Uterus (tissue), 4 donors: ENCODE measurements around the gene GFM1. TPM values are rescaled to one million over a fixed set of nuclear protein-coding genes. Genes with fewer than 3 reads are reported as not detected.

Source experiments
- DNase-seq, 2 donors: peaks; one replicate each; pipeline ENCODE4 v3.0.0-alpha.2; 2019 to 2020
- H3K27ac ChIP-seq, 2 donors: fragments of 200-600 bp; sonication (generic); 1 replicate in 1 of 2; 2 replicates in 1 of 2; pipeline ENCODE4 v1.5.1; 2016 to 2018
- H3K27me3 ChIP-seq, 2 donors: fragments of 200-600 bp; sonication (generic); one replicate each; pipeline ENCODE4 v1.5.1; 2018 to 2019; ENCODE audit warnings: control low read depth in 1 of 2
- H3K36me3 ChIP-seq, 2 donors: fragments of 200-600 bp; sonication (generic); one replicate each; pipeline ENCODE4 v1.5.1; 2019; ENCODE audit warnings: control low read depth in 1 of 2
- H3K4me1 ChIP-seq, 2 donors: fragments of 200-600 bp; sonication (generic); one replicate each; pipeline ENCODE4 v1.5.1; 2018 to 2019; ENCODE audit warnings: control low read depth in 1 of 2
- H3K4me3 ChIP-seq, 2 donors: fragments of 200-600 bp; sonication (generic); 1 replicate in 1 of 2; 2 replicates in 1 of 2; pipeline ENCODE4 v1.5.1; 2018 to 2019; ENCODE audit warnings: mild to moderate bottlenecking in 1 of 2
- H3K9me3 ChIP-seq, 2 donors: fragments of 200-600 bp; sonication (generic); one replicate each; pipeline ENCODE4 v1.5.1; 2019; ENCODE audit warnings: control low read depth in 1 of 2
- POLR2A ChIP-seq, 2 donors: fragments of 450-650 bp; IDR thresholded peaks; one replicate each; pipeline ENCODE4 v1.6.1; 2016; ENCODE audit warnings: antibody characterized with exemption in 2 of 2, mild to moderate bottlenecking in 1 of 2, moderate library complexity in 1 of 2
- intact Hi-C: fragments of 100-400 bp; cut with DNase I; formaldehyde crosslinking; loops from one replicate; pipeline ENCODE4 v1.15.1; 2023; ENCODE audit warnings: low total_unique reads
- total RNA-seq, 4 donors: library from RNA; depleted of rRNA in 3 of 4; stranded (reverse); fragments of >200 nt in 3 of 4; gene quantifications; one replicate each; pipeline versions ENCODE4 v1.1.0 to v1.2.4, GENCODE V29; 2014 to 2023
- TF ChIP-seq, protein P1 (sequence below), 4 experiments: fragments of 200-600 bp in 2 of 4; fragments of 450-650 bp in 2 of 4; sonication (generic) in 2 of 4; IDR thresholded peaks; one replicate each; pipeline ENCODE4 v1.5.1; 2016 to 2019; ENCODE audit warnings: antibody characterized with exemption in 4 of 4, mild to moderate bottlenecking in 2 of 4, moderate library complexity in 1 of 4
- donor health status: DM: yes; HTN: yes; CAD: no.

GFM1 gene
- total RNA-seq, 4 donors from 2014 or later: 32.6 to 81.4 (median 50.9) TPM

DNA sequence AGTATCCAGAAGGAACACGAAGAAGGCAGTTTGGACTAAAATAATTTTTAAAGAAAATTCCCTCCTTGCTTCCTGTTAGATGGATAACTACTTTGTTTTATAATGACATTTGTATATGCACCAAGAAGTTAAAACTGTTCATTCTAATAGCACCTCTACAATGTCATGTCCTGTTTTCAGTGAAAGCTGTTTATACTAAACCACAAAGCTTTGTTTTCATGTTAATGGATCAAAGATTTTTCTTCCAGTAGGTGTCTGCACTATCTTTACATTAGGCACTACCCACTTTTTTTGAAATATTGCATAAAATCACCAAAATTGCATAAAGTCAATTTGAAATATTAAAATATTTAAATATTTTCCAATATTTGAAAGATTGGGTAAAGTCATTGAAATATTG, 77.8 kb downstream of the GFM1 start:
- peak overlapping the region in 1 of 2 donors; percentile 73 for H3K27ac ChIP-seq
- H3K36me3 ChIP-seq: no peaks in the 10 kb centered on the region
- intact Hi-C loops: no loop called here
- no peak for DNase-seq
- no peak for TF ChIP-seq POLR2A (IDR thresholded peaks at IDR 0.05)
- TF ChIP-seq, protein P1, sequence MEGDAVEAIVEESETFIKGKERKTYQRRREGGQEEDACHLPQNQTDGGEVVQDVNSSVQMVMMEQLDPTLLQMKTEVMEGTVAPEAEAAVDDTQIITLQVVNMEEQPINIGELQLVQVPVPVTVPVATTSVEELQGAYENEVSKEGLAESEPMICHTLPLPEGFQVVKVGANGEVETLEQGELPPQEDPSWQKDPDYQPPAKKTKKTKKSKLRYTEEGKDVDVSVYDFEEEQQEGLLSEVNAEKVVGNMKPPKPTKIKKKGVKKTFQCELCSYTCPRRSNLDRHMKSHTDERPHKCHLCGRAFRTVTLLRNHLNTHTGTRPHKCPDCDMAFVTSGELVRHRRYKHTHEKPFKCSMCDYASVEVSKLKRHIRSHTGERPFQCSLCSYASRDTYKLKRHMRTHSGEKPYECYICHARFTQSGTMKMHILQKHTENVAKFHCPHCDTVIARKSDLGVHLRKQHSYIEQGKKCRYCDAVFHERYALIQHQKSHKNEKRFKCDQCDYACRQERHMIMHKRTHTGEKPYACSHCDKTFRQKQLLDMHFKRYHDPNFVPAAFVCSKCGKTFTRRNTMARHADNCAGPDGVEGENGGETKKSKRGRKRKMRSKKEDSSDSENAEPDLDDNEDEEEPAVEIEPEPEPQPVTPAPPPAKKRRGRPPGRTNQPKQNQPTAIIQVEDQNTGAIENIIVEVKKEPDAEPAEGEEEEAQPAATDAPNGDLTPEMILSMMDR (IDR thresholded peaks at IDR 0.05): no peak
- no peak overlapping the region for H3K4me3 ChIP-seq
- H3K27me3 ChIP-seq: no peaks in the 10 kb centered on the region
- H3K9me3 ChIP-seq: no peaks in the 10 kb centered on the region
- no peaks in the 10 kb centered on the region for H3K4me1 ChIP-seq

DNA sequence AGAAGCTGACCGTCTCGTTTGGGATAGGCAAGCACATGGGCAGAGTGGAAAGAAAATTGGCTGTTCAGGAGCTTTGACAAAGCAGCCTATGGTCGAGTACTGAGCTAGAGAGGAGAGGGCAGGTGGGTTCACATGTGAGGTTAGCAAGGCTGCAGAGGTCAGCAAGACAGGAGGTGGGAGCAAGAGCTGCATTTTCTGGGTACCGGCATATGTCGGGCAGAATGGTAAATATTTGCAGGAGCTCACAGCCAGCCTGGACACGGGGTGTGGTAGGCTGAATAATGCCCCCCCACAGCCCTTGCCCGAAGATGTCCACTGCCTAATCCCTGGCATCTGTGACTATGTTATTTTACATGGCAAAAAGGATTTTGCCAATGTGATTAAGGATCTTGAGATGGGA, 79.7 kb downstream of the GFM1 start:
- H3K27me3 ChIP-seq: no peaks in the 10 kb centered on the region
- intact Hi-C loops: no loop called here
- H3K4me1 ChIP-seq: no peaks in the 10 kb centered on the region
- TF ChIP-seq, protein P1 (IDR thresholded peaks at IDR 0.05): no peak
- TF ChIP-seq POLR2A (IDR thresholded peaks at IDR 0.05): no peak
- peak overlapping the region; percentile 59 to 73 for H3K27ac ChIP-seq
- no peak for DNase-seq
- H3K4me3 ChIP-seq: no peak overlapping the region
- H3K9me3 ChIP-seq: no peaks in the 10 kb centered on the region
- no peaks in the 10 kb centered on the region for H3K36me3 ChIP-seq

GRCh38 chr3:158725348-158726011, 81.2 kb downstream of the GFM1 start:
- intact Hi-C loops: no loop called here
- no peaks in the 10 kb centered on the region for H3K4me1 ChIP-seq

GRCh38 chr3:158727206-158728060, 83.1 kb downstream of the GFM1 start:
- H3K4me1 ChIP-seq: peaks cover 0 to 7% of the 10 kb centered on the region in 2 donors
- H3K9me3 ChIP-seq: no peaks in the 10 kb centered on the region
- peak overlapping the region in 1 of 2 donors; percentile 9 for H3K4me3 ChIP-seq
- H3K27ac ChIP-seq: peak overlapping the region; percentile 69 to 73
- peak in 1 of 2 donors; percentile 76 for DNase-seq
- no peaks in the 10 kb centered on the region for H3K36me3 ChIP-seq
- intact Hi-C loops: loop anchor here (2.0 kb wide), 1 partner anchor 61 kb away; no protein-coding TSS in a partner anchor
- TF ChIP-seq POLR2A (IDR thresholded peaks at IDR 0.05): no peak
- TF ChIP-seq, protein P1 (IDR thresholded peaks at IDR 0.05): peak; percentile 85 to 93 (median 88)
- H3K27me3 ChIP-seq: no peaks in the 10 kb centered on the region

More at GRCh38 chr3:158725348-158726011, 81.2 kb downstream of the GFM1 start:
- DNase-seq: peak; percentile 48 to 70
- no peak for TF ChIP-seq POLR2A (IDR thresholded peaks at IDR 0.05)
- TF ChIP-seq, protein P1 (IDR thresholded peaks at IDR 0.05): no peak
- Histone ChIP-seq H3K9me3 (no peaks in the 10 kb centered on the region), H3K27ac (peak overlapping the region; percentile 69 to 73), H3K4me3 (no peak overlapping the region), H3K36me3 (no peaks in the 10 kb centered on the region), H3K27me3 (no peaks in the 10 kb centered on the region)

- H3K36me3 ChIP-seq: no peaks in the 10 kb centered on the region
- no peak for DNase-seq
- H3K27me3 ChIP-seq: no peaks in the 10 kb centered on the region
- H3K27ac ChIP-seq: no peak overlapping the region
- peak overlapping the region in 1 of 2 donors; percentile 9 for H3K4me3 ChIP-seq
- TF ChIP-seq, protein P1 (IDR thresholded peaks at IDR 0.05): no peak
- no peak for TF ChIP-seq POLR2A (IDR thresholded peaks at IDR 0.05)
- intact Hi-C loops: loop anchor here (2.0 kb wide), 1 partner anchor 61 kb away; no protein-coding TSS in a partner anchor
- H3K4me1 ChIP-seq: peaks cover 0 to 7% of the 10 kb centered on the region in 2 donors
- no peaks in the 10 kb centered on the region for H3K9me3 ChIP-seq
Observed at GRCh38 chr3:158728061-158728377, 83.7 kb downstream of the GFM1 start.
